HL-60/S4 treated with retinoic acid at 250 ng/mL for 4 days and 3 days (cell line): ENCODE results near the gene ABHD12B.
"Not testable (repeated sequence)": the region's sequence is repeated elsewhere in the genome, so short reads cannot be mapped to it uniquely, and the experiment has no call there.

Experiments used
- in situ Hi-C: fragments of 300-500 bp; cut with MboI; formaldehyde crosslinking; loops from 2 replicates; pipeline ENCODE4 v1.7.0; 2022; ENCODE audit warnings: low sequenced_read_pairs

ABHD12B gene

GRCh38 chr14:50932592-50933495, 61.0 kb downstream of the ABHD12B start:
- in situ Hi-C loops, result no loop called here

GRCh38 chr14:50935126-50936015, 63.5 kb downstream of the ABHD12B start:
- in situ Hi-C loops, result no loop called here

- in situ Hi-C loops, result no loop called here
Measured at GRCh38 chr14:50936016-50936340, 64.1 kb downstream of the ABHD12B start.

- in situ Hi-C loops, result no loop called here
Measured at GRCh38 chr14:50936882-50937281, 65.0 kb downstream of the ABHD12B start.

- in situ Hi-C loops, result no loop called here
Measured at GRCh38 chr14:50937325-50937724, 65.5 kb downstream of the ABHD12B start.

GRCh38 chr14:50937800-50938199, 65.9 kb downstream of the ABHD12B start:
- in situ Hi-C loops, result no loop called here

- in situ Hi-C loops, result no loop called here
Measured at GRCh38 chr14:50941151-50941550, 69.3 kb downstream of the ABHD12B start.

GRCh38 chr14:50941638-50942037, 69.8 kb downstream of the ABHD12B start:
- in situ Hi-C loops, result not testable (repeated sequence)

- in situ Hi-C loops, result no loop called here
Measured at GRCh38 chr14:50943261-50943942, 71.5 kb downstream of the ABHD12B start.

- in situ Hi-C loops, result no loop called here
Measured at GRCh38 chr14:50943943-50944646, 72.2 kb downstream of the ABHD12B start, which contains the start of gene PYGL. TSS of gene PYGL (minus strand) at chr14:50944483. CDS start at chr14:50944403, 80 bp downstream.

- in situ Hi-C loops, result no loop called here
Measured at GRCh38 chr14:50944647-50945413, 73.0 kb downstream of the ABHD12B start.

GRCh38 chr14:50946234-50946935, 74.5 kb downstream of the ABHD12B start:
- in situ Hi-C loops, result no loop called here

GRCh38 chr14:50947446-50947845, 75.6 kb downstream of the ABHD12B start:
- in situ Hi-C loops, result no loop called here

GRCh38 chr14:50948205-50948604, 76.4 kb downstream of the ABHD12B start:
- in situ Hi-C loops, result no loop called here

- in situ Hi-C loops, result no loop called here
Measured at GRCh38 chr14:50951032-50951431, 79.2 kb downstream of the ABHD12B start.

- in situ Hi-C loops, result no loop called here
Measured at GRCh38 chr14:50953502-50953901, 81.6 kb downstream of the ABHD12B start.
